HepG2 (cell line): ENCODE measurements around the gene ST8SIA6. TPM values are rescaled to one million over a fixed set of nuclear protein-coding genes. Genes with fewer than 3 reads are reported as not detected.

Experiments
- ATAC-seq: fragments of 200-7000 bp; cut with Tn5 transposase; 3 replicates; pipeline ENCODE4 v1.9.1; 2020; ENCODE audit warnings: mild to moderate bottlenecking, moderate library complexity
- BruUV-seq: library from RNA; stranded (reverse); fragments of 400-500 nt; replicated peaks from 2 replicates; lab custom pipeline; 2021; lab: Mats Ljungman, UMichigan
- CTCF ChIA-PET: fragments of 300-600 bp; formaldehyde crosslinking; extraction: SDS; loops from one replicate; lab custom pipeline; 2021; ENCODE audit warnings: low total read pairs, inconsistent platforms, low intra/inter-chr PET ratio; lab: Yijun Ruan, JAX
- POLR2A ChIA-PET: fragments of 350-600 bp; sonication (Branson Sonifier 250); formaldehyde crosslinking; loops from one replicate; lab custom pipeline; 2020; ENCODE audit warnings: antibody characterized with exemption, inconsistent platforms; lab: Yijun Ruan, JAX
- DNase-seq: peaks from one replicate; pipeline ENCODE4 v3.0.0-alpha.2; 2015; ENCODE audit warnings: low spot score
- FAIRE-seq: peaks from 3 replicates; lab custom pipeline; 2011; peaks lifted over from hg19 to GRCh38; lab: Jason Lieb, UNC
- H2AFZ ChIP-seq: one replicate; pipeline ENCODE4 v1.6.1; 2011; ENCODE audit warnings: low read length, inconsistent platforms
- H3K27ac ChIP-seq: fragments of 300-600 bp; 3 replicates; pipeline ENCODE4 v1.8.0; 2011; ENCODE audit warnings: mixed run types, mild to moderate bottlenecking, mixed read lengths, low read length, inconsistent platforms; ENCODE audit not compliant: insufficient read depth; ENCODE audit errors: extremely low read length
- H3K27me3 ChIP-seq, 2 experiments: fragments of 200-600 bp in 1 of 2; 2 replicates in 1 of 2; 3 replicates in 1 of 2; pipeline versions ENCODE4 v1.6.0 to v1.8.0; 2011; ENCODE audit warnings: low read length in 2 of 2, mild to moderate bottlenecking in 2 of 2, moderate library complexity in 2 of 2, inconsistent platforms in 1 of 2; ENCODE audit not compliant: insufficient read depth in 2 of 2, control insufficient read depth in 1 of 2
- H3K36me3 ChIP-seq, 2 experiments: fragments of 200-600 bp in 1 of 2; replicated peaks in 1 of 2; 2 replicates in 1 of 2; 3 replicates in 1 of 2; pipeline versions ENCODE4 v1.5.1 to v1.8.0; 2011; ENCODE audit warnings: low read length in 2 of 2, inconsistent platforms in 1 of 2; ENCODE audit not compliant: insufficient read depth in 2 of 2, control insufficient read depth in 1 of 2
- H3K4me1 ChIP-seq: 2 replicates; pipeline ENCODE4 v1.5.1; 2012; ENCODE audit warnings: low read length, inconsistent platforms; ENCODE audit not compliant: insufficient read depth
- H3K4me2 ChIP-seq: 2 replicates; pipeline ENCODE4 v1.6.0; 2011; ENCODE audit warnings: low read depth, low read length, inconsistent platforms
- H3K4me3 ChIP-seq, 3 experiments: fragments of 200-600 bp in 1 of 3; sonication (generic), shearing (Covaris generic) in 1 of 3; replicated peaks in 1 of 3; 2 replicates each; pipeline ENCODE4 v1.5.1; 2011 to 2016; ENCODE audit warnings: low read length in 3 of 3, inconsistent platforms in 2 of 3, low read depth in 2 of 3, mild to moderate bottlenecking in 2 of 3, control low read depth in 1 of 3, mixed read lengths in 1 of 3; ENCODE audit not compliant: insufficient read depth in 1 of 3
- H3K79me2 ChIP-seq: one replicate; pipeline ENCODE4 v1.6.1; 2011; ENCODE audit warnings: low read length, inconsistent platforms; ENCODE audit not compliant: insufficient read depth
- H3K9ac ChIP-seq: 2 replicates; pipeline ENCODE4 v1.6.0; 2011; ENCODE audit warnings: mild to moderate bottlenecking, low read depth, low read length, inconsistent platforms; ENCODE audit not compliant: insufficient read depth
- H3K9me3 ChIP-seq: 2 replicates; pipeline ENCODE4 v1.5.1; 2012; ENCODE audit warnings: mild to moderate bottlenecking, low read length
- H4K20me1 ChIP-seq: 2 replicates; pipeline ENCODE4 v1.6.0; 2011; ENCODE audit warnings: inconsistent platforms, mild to moderate bottlenecking, low read length, moderate library complexity; ENCODE audit not compliant: insufficient read depth
- ATF7-NPFF ChIP-seq: sonication (generic); formaldehyde crosslinking; IDR thresholded peaks from 2 replicates; pipeline ENCODE4 v1.8.1; 2023; ENCODE audit warnings: mild to moderate bottlenecking, low read depth, missing genetic modification reagents, moderate library complexity
- BRCA1 ChIP-seq: sonication (generic); formaldehyde crosslinking; IDR thresholded peaks from 2 replicates; pipeline ENCODE4 v1.4.0; 2020; ENCODE audit warnings: missing genetic modification reagents
- GABPA ChIP-seq, 2 experiments: IDR thresholded peaks; 2 replicates each; pipeline ENCODE4 v1.6.1; 2011 to 2016; ENCODE audit warnings: low read depth in 2 of 2, low read length in 1 of 2, missing biosample characterization in 1 of 2, missing genetic modification characterization in 1 of 2
- GLI4 ChIP-seq: sonication (generic); formaldehyde crosslinking; IDR thresholded peaks from 2 replicates; pipeline ENCODE4 v1.5.1; 2020; ENCODE audit warnings: missing genetic modification reagents, mild to moderate bottlenecking, moderate library complexity, borderline replicate concordance
- JUN ChIP-seq: sonication (generic); formaldehyde crosslinking; IDR thresholded peaks from 2 replicates; pipeline ENCODE4 v1.4.0; 2020; ENCODE audit warnings: mild to moderate bottlenecking, missing genetic modification reagents
- ONECUT2 ChIP-seq: sonication (generic); formaldehyde crosslinking; IDR thresholded peaks from 2 replicates; pipeline ENCODE4 v1.4.0; 2020; ENCODE audit warnings: missing genetic modification reagents
- PBX3 ChIP-seq: sonication (generic); formaldehyde crosslinking; IDR thresholded peaks from 2 replicates; pipeline ENCODE4 v1.8.1; 2023; ENCODE audit warnings: missing genetic modification reagents, inconsistent platforms, borderline replicate concordance
- SIX1 ChIP-seq: sonication (generic); formaldehyde crosslinking; IDR thresholded peaks from 2 replicates; pipeline ENCODE4 v1.4.0; 2020; ENCODE audit warnings: missing genetic modification reagents, borderline replicate concordance
- ZBTB46 ChIP-seq: sonication (generic); formaldehyde crosslinking; IDR thresholded peaks from 2 replicates; pipeline ENCODE4 v1.4.0; 2020; ENCODE audit warnings: mild to moderate bottlenecking, missing genetic modification reagents, borderline replicate concordance
- ZBTB8A ChIP-seq: sonication (generic); formaldehyde crosslinking; IDR thresholded peaks from 2 replicates; pipeline ENCODE4 v1.4.0; 2020; ENCODE audit warnings: mild to moderate bottlenecking, low read depth, missing genetic modification reagents, borderline replicate concordance
- ZHX2 ChIP-seq, 2 experiments: sonication (generic) in 1 of 2; formaldehyde crosslinking in 1 of 2; IDR thresholded peaks; 2 replicates each; pipeline versions ENCODE4 v1.6.1 to v1.9.0; 2014 to 2022; ENCODE audit warnings: antibody characterized with exemption in 1 of 2, borderline replicate concordance in 1 of 2, inconsistent platforms in 1 of 2, low read depth in 1 of 2, missing genetic modification reagents in 1 of 2
- ZSCAN20 ChIP-seq: sonication (generic); formaldehyde crosslinking; IDR thresholded peaks from 2 replicates; pipeline ENCODE4 v1.4.0; 2020; ENCODE audit warnings: missing genetic modification reagents, mild to moderate bottlenecking, borderline replicate concordance
- WGBS: methylation state at CpG from one replicate; pipeline ENCODE4 v1.1.6; 2017; ENCODE audit warnings: low lambda C conversion rate; 5-methylcytosine and 5-hydroxymethylcytosine counted together
- in situ Hi-C: cut with HindIII; loops from 2 replicates; pipeline ENCODE4 v1.10.0; 2017; ENCODE audit warnings: low pct_unique_long_range_greater_than_20kb; ENCODE audit not compliant: extremely low pct_ligation_motif_present
- intact Hi-C: fragments of 100-400 bp; cut with micrococcal nuclease; formaldehyde crosslinking; loops from one replicate; pipeline ENCODE4 v1.10.0; 2022; ENCODE audit not compliant: unreplicated experiment
- polyA plus RNA-seq, 8 experiments: library from polyadenylated mRNA; depleted of rRNA in 3 of 8; stranded (reverse) in 7 of 8; unstranded in 1 of 8; fragments of >200 nt; fragmentation: Illumina TruSeq in 4 of 8; extraction: Trizol in 4 of 8; gene quantifications; 2 replicates each; pipeline versions ENCODE4 v1.2.1 to v1.2.3, GENCODE V29; 2011 to 2016; ENCODE audit warnings: low read depth in 4 of 8, missing spikeins in 1 of 8, mixed read lengths in 1 of 8; ENCODE audit not compliant: insufficient read depth in 1 of 8
- total RNA-seq, 5 experiments: library from RNA; depleted of rRNA; stranded (reverse); fragments of >200 nt; fragmentation: Illumina TruSeq; extraction: Trizol; gene quantifications; 2 replicates each; pipeline ENCODE4 v1.2.3, GENCODE V29; 2016; ENCODE audit warnings: low read depth in 1 of 5

The ST8SIA6 gene
- total and polyA plus RNA-seq, 2 of the 13 experiments (the other 11 are each of a cell fraction or from before 2014, with no cell fraction given) = not detected

- TF ChIP-seq PBX3 (CRISPR knock-in tag) (no peak), SIX1 (CRISPR knock-in tag) (no peak), ZBTB8A (CRISPR knock-in tag) (no peak), ATF7-NPFF (CRISPR knock-in tag) (no peak), JUN (CRISPR knock-in tag) (no peak), ZSCAN20 (CRISPR knock-in tag) (no peak), ZBTB46 (no peak), GABPA (IDR thresholded peaks at IDR 0.05; ENCODE audit: low read depth, low read length) (no peak), GABPA (CRISPR knock-in tag; IDR thresholded peaks at IDR 0.05; ENCODE audit: low read depth) (no peak)
- TF ChIP-seq, all 625 proteins: peak for 0
Observed at GRCh38 chr10:17349717-17350116, 104.7 kb downstream of the ST8SIA6 start (continued).

- no peak overlapping the region for H3K4me2 ChIP-seq
- no TSS peak for BruUV-seq
- no peaks in the 10 kb centered on the region for H3K4me1 ChIP-seq
- no peak overlapping the region for H3K27ac ChIP-seq
- 48% methylated on average over 21 of the region's 21 CpGs for WGBS
- intact Hi-C loops (no loop called here), in situ Hi-C loops (no loop called here)
- no peak overlapping the region for H3K4me3 ChIP-seq
- H4K20me1 ChIP-seq = no peaks in the 10 kb centered on the region
- H3K27me3 ChIP-seq = no peaks in the 10 kb centered on the region
- DNase-seq = no peak
- H2AFZ ChIP-seq = no peak overlapping the region
- no peaks in the 10 kb centered on the region for H3K79me2 ChIP-seq
- H3K9me3 ChIP-seq = no peaks in the 10 kb centered on the region
- H3K36me3 ChIP-seq = no peaks in the 10 kb centered on the region
- FAIRE-seq = no peak
- H3K9ac ChIP-seq = no peak overlapping the region
- ChIA-PET CTCF (no interaction called here), POLR2A (no interaction called here)
- no peak for ATAC-seq
- no peak for TF ChIP-seq ONECUT2
- TF ChIP-seq ZHX2 (IDR thresholded peaks at IDR 0.05; ENCODE audit: low read depth) = no peak
- no peak for TF ChIP-seq ZHX2 (CRISPR knock-in tag; IDR thresholded peaks at IDR 0.05; ENCODE audit: borderline replicate concordance)
- TF ChIP-seq GLI4 (CRISPR knock-in tag) = no peak
- no peak for TF ChIP-seq BRCA1
Observed at GRCh38 chr10:17348501-17349349, 105.7 kb downstream of the ST8SIA6 start.
